Neuronal stem cell (in vitro differentiated cells): ENCODE results near the gene METTL26.

Experiments used
- DNase-seq: peaks from one replicate; pipeline ENCODE4 v3.0.0-alpha.2; 2013; ENCODE audit warnings: low spot score
- H2AFZ ChIP-seq: one replicate; pipeline ENCODE4 v1.6.1; 2013; ENCODE audit warnings: mild to moderate bottlenecking, low read length, inconsistent platforms
- H2AK5ac ChIP-seq: 2 replicates; pipeline ENCODE4 v1.6.1; 2013; ENCODE audit warnings: low read depth, mild to moderate bottlenecking, inconsistent platforms, low read length, moderate library complexity, mixed read lengths
- H2BK120ac ChIP-seq: 2 replicates; pipeline ENCODE4 v1.6.1; 2013; ENCODE audit warnings: low read depth, mild to moderate bottlenecking, inconsistent platforms, low read length, moderate library complexity, mixed read lengths
- H2BK12ac ChIP-seq: one replicate; pipeline ENCODE4 v1.6.1; 2013; ENCODE audit warnings: low read length, inconsistent platforms
- H2BK15ac ChIP-seq: 2 replicates; pipeline ENCODE4 v1.6.1; 2013; ENCODE audit warnings: mild to moderate bottlenecking, low read length, inconsistent platforms, mixed read lengths
- H2BK5ac ChIP-seq: one replicate; pipeline ENCODE4 v1.6.1; 2013; ENCODE audit warnings: inconsistent platforms, mild to moderate bottlenecking, low read length, moderate library complexity
- H3K14ac ChIP-seq: one replicate; pipeline ENCODE4 v1.6.1; 2013; ENCODE audit warnings: low read length, inconsistent platforms
- H3K18ac ChIP-seq: 2 replicates; pipeline ENCODE4 v1.6.1; 2013; ENCODE audit warnings: low read length, inconsistent platforms
- H3K23ac ChIP-seq: 2 replicates; pipeline ENCODE4 v1.6.1; 2013; ENCODE audit warnings: low read depth, mild to moderate bottlenecking, mixed read lengths, low read length, inconsistent platforms; ENCODE audit not compliant: poor library complexity
- H3K27ac ChIP-seq: replicated peaks from 3 replicates; pipeline ENCODE4 v1.5.1; 2013; ENCODE audit warnings: low read length, inconsistent platforms
- H3K27me3 ChIP-seq, 3 experiments: 2 replicates each; pipeline ENCODE4 v1.6.1; 2013; ENCODE audit warnings: low read length in 3 of 3, mild to moderate bottlenecking in 2 of 3, inconsistent platforms in 1 of 3, low read depth in 1 of 3, mixed read lengths in 1 of 3, moderate library complexity in 1 of 3; ENCODE audit not compliant: control insufficient read depth in 3 of 3, insufficient read depth in 3 of 3
- H3K36me3 ChIP-seq, 2 donors: replicated peaks in 1 of 2; 2 replicates each; pipeline ENCODE4 v1.6.1; 2013; ENCODE audit warnings: low read length in 2 of 2; ENCODE audit not compliant: control insufficient read depth in 2 of 2, insufficient read depth in 2 of 2
- H3K4ac ChIP-seq: 2 replicates; pipeline ENCODE4 v1.6.1; 2013; ENCODE audit warnings: inconsistent platforms, mild to moderate bottlenecking, low read length, moderate library complexity
- H3K4me1 ChIP-seq, 2 donors: 1 replicate in 1 of 2; 2 replicates in 1 of 2; pipeline ENCODE4 v1.6.1; 2013; ENCODE audit warnings: low read length in 2 of 2, low read depth in 1 of 2; ENCODE audit not compliant: control insufficient read depth in 2 of 2, insufficient read depth in 1 of 2
- H3K4me2 ChIP-seq: one replicate; pipeline ENCODE4 v1.6.1; 2013; ENCODE audit warnings: mild to moderate bottlenecking, low read length, inconsistent platforms; ENCODE audit not compliant: insufficient read depth, poor library complexity, severe bottlenecking
- H3K4me3 ChIP-seq, 2 donors: 2 replicates each; pipeline ENCODE4 v1.5.1; 2013; ENCODE audit warnings: low read length in 2 of 2, mild to moderate bottlenecking in 2 of 2, inconsistent platforms in 1 of 2, moderate library complexity in 1 of 2
- H3K79me1 ChIP-seq: one replicate; pipeline ENCODE4 v1.6.1; 2013; ENCODE audit warnings: low read depth, mild to moderate bottlenecking, inconsistent platforms, low read length, moderate library complexity
- H3K9ac ChIP-seq: one replicate; pipeline ENCODE4 v1.6.1; 2013; ENCODE audit warnings: mild to moderate bottlenecking, low read depth, low read length, inconsistent platforms; ENCODE audit not compliant: poor library complexity
- H3K9me3 ChIP-seq, 2 donors: replicated peaks in 1 of 2; 2 replicates each; pipeline versions ENCODE3 to v1.6.1; 2013; ENCODE audit warnings: low read length in 2 of 2, mild to moderate bottlenecking in 2 of 2, inconsistent platforms in 1 of 2, low read depth in 1 of 2, mixed read lengths in 1 of 2, moderate library complexity in 1 of 2; ENCODE audit not compliant: control insufficient read depth in 2 of 2, insufficient read depth in 1 of 2
- H4K8ac ChIP-seq: one replicate; pipeline ENCODE4 v1.6.1; 2013; ENCODE audit warnings: low read depth, mild to moderate bottlenecking, inconsistent platforms, low read length, moderate library complexity
- H4K91ac ChIP-seq: one replicate; pipeline ENCODE4 v1.6.1; 2013; ENCODE audit warnings: low read length, low read depth, mild to moderate bottlenecking, inconsistent platforms; ENCODE audit not compliant: poor library complexity
- WGBS, 2 donors: extraction: QIAGEN DNeasy Blood & Tissue Kit; methylation state at CpG; one replicate each; pipeline ENCODE4 v1.1.7; 2013; ENCODE audit warnings: missing lambda C conversion rate in 2 of 2, mixed read lengths in 1 of 2; ENCODE audit not compliant: insufficient read length in 2 of 2, insufficient replicate concordance in 1 of 2; ENCODE audit errors: extremely low coverage in 2 of 2; 5-methylcytosine and 5-hydroxymethylcytosine counted together

METTL26 gene

DNA sequence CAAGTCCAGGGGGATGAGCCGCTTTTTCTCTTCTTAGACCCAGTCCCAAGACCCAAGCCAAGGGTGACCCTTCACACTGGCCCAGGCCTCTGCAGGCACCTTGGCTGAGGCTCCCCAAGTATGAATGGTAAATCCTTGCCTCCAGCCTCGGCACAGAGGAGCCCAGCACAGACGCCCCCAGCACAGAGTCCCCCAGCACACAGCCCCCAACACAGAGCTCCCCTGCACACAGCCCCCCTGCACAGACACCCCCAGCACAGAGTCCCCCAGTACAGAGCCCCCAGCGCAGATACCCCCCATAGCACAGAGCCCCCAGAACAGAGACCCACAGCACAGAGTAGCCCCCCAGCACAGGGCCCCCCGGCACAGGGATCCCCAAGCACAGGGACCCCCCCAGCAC lies 4.5 kb upstream of the METTL26 start:
- Histone ChIP-seq H2BK12ac (no peak overlapping the region), H3K9ac (no peak overlapping the region), H4K91ac (no peak overlapping the region), H2AK5ac (peak overlapping the region; percentile 94), H3K4me3 (peak overlapping the region in 1 of 2 donors; percentile 53), H3K27ac (no peak overlapping the region), H3K14ac (no peak overlapping the region), H3K4ac (no peak overlapping the region), H3K23ac (no peak overlapping the region), H3K9me3 (no peaks in the 10 kb centered on the region), H2AFZ (no peak overlapping the region), H3K4me1 (peaks cover 15 to 23% of the 10 kb centered on the region in 2 donors), H3K27me3 (peaks cover 0 to 20% (median 11%) of the 10 kb centered on the region in 3 experiments), H2BK15ac (peak overlapping the region; percentile 21), H2BK5ac (no peak overlapping the region), H2BK120ac (no peak overlapping the region), H3K79me1 (peaks cover 5% of the 10 kb centered on the region), H4K8ac (no peak overlapping the region), H3K18ac (peak overlapping the region; percentile 94), H3K4me2 (no peak overlapping the region), H3K36me3 (no peaks in the 10 kb centered on the region)
- WGBS, 2 donors = no CpG with 5 or more reads among the region's 5 CpGs
- no peak for DNase-seq

DNA sequence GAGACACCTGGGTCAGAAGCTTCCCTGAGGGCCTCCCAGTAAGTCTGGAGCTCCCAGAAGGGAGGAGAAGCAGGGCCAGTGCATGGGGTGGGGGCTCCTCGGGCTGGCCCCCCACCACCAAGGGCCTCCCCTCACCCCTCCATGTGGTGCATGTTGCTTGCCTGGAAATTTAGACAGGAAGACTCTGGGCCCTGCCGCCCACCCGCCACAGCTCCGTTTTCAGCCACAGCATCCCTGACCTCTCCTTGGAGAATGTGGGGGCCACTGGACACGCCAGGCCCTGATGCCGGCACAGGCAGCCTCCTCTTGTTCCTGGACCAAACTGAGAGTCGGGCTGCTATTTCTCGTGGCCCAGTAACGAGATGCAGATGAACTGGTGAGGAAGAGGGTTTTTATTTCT lies 2.7 kb upstream of the METTL26 start:
- no peak overlapping the region for H2BK12ac ChIP-seq
- H3K14ac ChIP-seq = no peak overlapping the region
- H3K4me2 ChIP-seq = no peak overlapping the region
- peak overlapping the region; percentile 42 for H3K18ac ChIP-seq
- no peak overlapping the region for H3K4me3 ChIP-seq
- peaks cover 18 to 27% of the 10 kb centered on the region in 2 donors for H3K4me1 ChIP-seq
- no peak overlapping the region for H4K91ac ChIP-seq
- H3K9me3 ChIP-seq = no peaks in the 10 kb centered on the region
- H3K36me3 ChIP-seq = peaks cover 5 to 15% of the 10 kb centered on the region in 2 donors
- WGBS, 2 donors = no CpG with 5 or more reads among the region's 9 CpGs
- no peak overlapping the region for H3K4ac ChIP-seq
- no peak overlapping the region for H4K8ac ChIP-seq
- H3K23ac ChIP-seq = peak overlapping the region; percentile 18
- H2AFZ ChIP-seq = no peak overlapping the region
- no peak overlapping the region for H3K9ac ChIP-seq
- H2AK5ac ChIP-seq = peak overlapping the region; percentile 79
- H3K79me1 ChIP-seq = peaks cover 13% of the 10 kb centered on the region
- DNase-seq = no peak
- peaks cover 0 to 20% (median 11%) of the 10 kb centered on the region in 3 experiments for H3K27me3 ChIP-seq
- peak overlapping the region; percentile 17 for H2BK15ac ChIP-seq
- H2BK120ac ChIP-seq = peak overlapping the region; percentile 82
- no peak overlapping the region for H3K27ac ChIP-seq
- no peak overlapping the region for H2BK5ac ChIP-seq

DNA sequence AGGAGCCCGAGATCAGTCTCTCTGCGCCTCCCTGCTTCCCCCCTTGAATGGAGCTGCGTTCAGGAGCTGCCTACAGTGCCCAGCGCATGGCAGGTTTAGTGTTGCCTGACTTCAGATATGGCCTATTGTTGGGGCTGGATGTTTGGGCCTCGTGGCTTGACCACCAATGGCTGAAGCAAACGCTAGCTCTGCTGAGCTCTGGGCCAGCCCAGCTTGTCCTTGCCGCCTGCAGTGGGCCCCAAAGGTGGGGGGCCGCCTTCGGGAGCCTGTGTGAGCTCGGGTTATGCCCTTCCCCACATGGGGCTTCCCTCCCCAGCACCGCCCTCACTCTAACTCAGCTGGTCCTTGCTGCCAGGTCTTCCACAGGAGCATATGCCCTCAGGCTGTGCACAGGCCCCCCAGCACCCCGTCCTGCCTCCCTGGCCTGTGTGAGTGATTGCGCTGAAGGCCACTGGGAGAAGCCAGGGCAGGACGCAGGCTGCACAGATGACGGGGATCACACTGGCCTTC lies 2.0 kb upstream of the METTL26 start:
- no peak overlapping the region for H3K4ac ChIP-seq
- peak overlapping the region; percentile 17 for H2BK15ac ChIP-seq
- no CpG with 5 or more reads among the region's 15 CpGs for whole genome bisulfite sequencing, 2 donors
- H3K9ac ChIP-seq = peak overlapping the region; percentile 38
- no peak overlapping the region for H4K8ac ChIP-seq
- H2AK5ac ChIP-seq = peak overlapping the region; percentile 79
- peak overlapping the region; percentile 97 for H2BK12ac ChIP-seq
- peaks cover 0 to 14% (median 11%) of the 10 kb centered on the region in 3 experiments for H3K27me3 ChIP-seq
- peak overlapping the region; percentile 96 for H3K18ac ChIP-seq
- no peak overlapping the region for H3K4me3 ChIP-seq
- H3K4me1 ChIP-seq = peaks cover 18 to 27% of the 10 kb centered on the region in 2 donors
- H2BK120ac ChIP-seq = no peak overlapping the region
- no peak for DNase-seq
- H3K9me3 ChIP-seq = no peaks in the 10 kb centered on the region
- H3K4me2 ChIP-seq = no peak overlapping the region
- H3K27ac ChIP-seq = no peak overlapping the region
- no peak overlapping the region for H2BK5ac ChIP-seq
- peaks cover 15% of the 10 kb centered on the region for H3K79me1 ChIP-seq
- H3K23ac ChIP-seq = peak overlapping the region; percentile 2
- H3K14ac ChIP-seq = peak overlapping the region; percentile 14
- H2AFZ ChIP-seq = peak overlapping the region; percentile 86
- H4K91ac ChIP-seq = peak overlapping the region; percentile 40
- H3K36me3 ChIP-seq = peaks cover 10 to 22% of the 10 kb centered on the region in 2 donors

- H3K79me1 ChIP-seq = peaks cover 17% of the 10 kb centered on the region
- peak overlapping the region; percentile 98 for H3K23ac ChIP-seq
- H2AFZ ChIP-seq = peak overlapping the region; percentile 100
- H3K27ac ChIP-seq = peak overlapping the region; percentile 39
- peak overlapping the region; percentile 92 for H2BK15ac ChIP-seq
- no CpG with 5 or more reads among the region's 53 CpGs for WGBS, 2 donors
- peak overlapping the region; percentile 99 to 100 for H3K4me3 ChIP-seq
- H3K36me3 ChIP-seq = peaks cover 12 to 25% of the 10 kb centered on the region in 2 donors
- peak overlapping the region; percentile 79 for H2AK5ac ChIP-seq
- peak overlapping the region; percentile 40 for H4K91ac ChIP-seq
- H3K18ac ChIP-seq = peak overlapping the region; percentile 100
- H2BK5ac ChIP-seq = peak overlapping the region; percentile 95
- H3K9me3 ChIP-seq = no peaks in the 10 kb centered on the region
- DNase-seq = no peak
- H2BK120ac ChIP-seq = no peak overlapping the region
- peaks cover 0 to 7% (median 5%) of the 10 kb centered on the region in 3 experiments for H3K27me3 ChIP-seq
- peaks cover 15 to 27% of the 10 kb centered on the region in 2 donors for H3K4me1 ChIP-seq
- H3K9ac ChIP-seq = peak overlapping the region; percentile 96
- peak overlapping the region; percentile 14 for H3K14ac ChIP-seq
- H3K4me2 ChIP-seq = peak overlapping the region; percentile 88
- no peak overlapping the region for H3K4ac ChIP-seq
- no peak overlapping the region for H4K8ac ChIP-seq
- peak overlapping the region; percentile 97 for H2BK12ac ChIP-seq
Measured at GRCh38 chr16:637081-638018, 1.2 kb upstream of the METTL26 start.
